Activated CD8-positive, alpha-beta memory T cell treated with anti-CD3 and anti-CD28 coated beads, Interleukin-2, amount 50 U/mL, for 1 hour (primary cell): ENCODE results near the gene ASF1B.
"Not testable (repeated sequence)": the region's sequence is repeated elsewhere in the genome, so short reads cannot be mapped to it uniquely, and the experiment has no call there.

Source experiments
- DNase-seq: peaks from one replicate; pipeline ENCODE4 v3.0.0-alpha.2; 2020; ENCODE audit errors: extremely low read depth

ASF1B gene

DNA sequence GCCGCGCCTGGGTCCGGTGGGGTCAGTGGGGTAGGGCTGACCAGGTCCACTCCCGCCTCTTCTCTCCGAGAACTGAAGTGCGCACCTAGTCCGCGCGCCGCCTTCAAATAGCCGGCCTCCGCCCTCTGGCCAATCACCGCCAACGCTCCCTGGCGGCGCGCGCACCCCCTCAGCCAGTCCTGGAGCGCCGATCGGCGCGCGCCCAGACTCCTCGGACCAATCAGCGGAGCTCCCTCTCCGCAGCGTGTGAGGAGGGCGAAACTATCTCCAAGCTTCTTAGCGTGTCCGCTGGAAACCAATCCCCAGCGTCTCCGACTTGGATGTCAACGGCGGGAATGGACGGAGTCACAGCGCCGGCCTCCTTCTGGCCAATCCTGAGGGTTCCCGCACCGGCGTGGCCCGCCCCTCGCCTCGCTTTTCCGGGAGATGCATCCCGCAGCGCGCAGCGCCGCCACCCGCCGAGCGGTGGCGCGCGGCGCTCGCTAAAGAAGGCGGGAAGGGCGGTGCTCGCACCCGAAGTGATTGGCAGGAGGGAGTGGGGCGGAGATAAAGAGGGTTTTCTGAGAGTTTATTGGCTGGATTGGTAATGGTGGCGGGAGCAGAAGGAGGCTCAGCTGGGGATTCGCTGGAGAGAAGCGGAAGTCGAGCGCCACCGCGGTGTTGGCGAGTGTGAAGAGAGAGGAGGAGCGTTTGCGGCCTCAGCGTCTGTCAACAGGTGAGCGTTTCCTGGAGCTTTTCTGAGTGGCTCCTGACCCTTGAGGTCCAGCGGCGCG lies at the start of gene ASF1B:
Gene ASF1B (minus strand): TSS at position 81 of the 773 bp plus-strand sequence. CDS start 133 bp downstream, outside the sequence.
- DNase-seq: peak; percentile 95

DNA sequence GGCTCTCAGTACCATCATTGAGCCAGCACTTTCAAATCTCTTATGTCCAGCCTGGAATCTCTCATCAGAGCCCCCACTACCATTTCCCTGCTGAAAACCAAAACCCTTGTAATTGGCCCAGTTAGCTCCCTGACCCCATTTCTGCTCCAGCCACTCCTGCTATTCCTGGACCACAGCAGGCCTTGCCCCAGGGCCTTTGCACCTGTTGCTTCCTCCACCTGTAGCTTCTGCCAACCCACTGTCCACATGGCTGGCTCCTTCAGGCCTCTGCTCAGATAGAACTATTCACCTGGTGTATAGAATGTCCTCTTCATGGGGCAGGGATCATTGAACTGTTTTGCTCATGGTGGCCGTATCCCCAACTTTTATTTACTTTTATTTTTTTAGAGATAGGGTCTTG lies 49.3 kb upstream of the ASF1B start:
- not testable (repeated sequence) for DNase-seq

DNA sequence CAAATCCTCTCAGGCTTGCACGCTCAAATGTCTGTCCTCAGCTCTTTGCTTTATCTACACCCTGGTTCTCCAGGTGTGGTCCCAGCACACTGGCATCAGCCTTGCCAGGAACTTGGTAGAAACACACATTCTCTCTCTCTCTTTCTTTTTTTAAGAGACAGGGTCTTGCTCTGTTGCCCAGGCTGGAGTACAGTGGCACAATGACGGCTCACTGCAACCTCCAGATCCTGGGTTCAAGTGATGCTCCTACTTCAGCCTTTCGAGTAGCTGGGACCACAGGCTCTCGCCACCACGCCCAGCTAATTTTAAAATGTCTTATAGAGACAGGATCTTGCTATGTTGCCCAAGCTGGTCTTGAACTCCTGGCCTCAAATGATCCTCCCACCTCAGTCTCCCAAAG lies 48.8 kb upstream of the ASF1B start:
- no peak for DNase-seq

DNA sequence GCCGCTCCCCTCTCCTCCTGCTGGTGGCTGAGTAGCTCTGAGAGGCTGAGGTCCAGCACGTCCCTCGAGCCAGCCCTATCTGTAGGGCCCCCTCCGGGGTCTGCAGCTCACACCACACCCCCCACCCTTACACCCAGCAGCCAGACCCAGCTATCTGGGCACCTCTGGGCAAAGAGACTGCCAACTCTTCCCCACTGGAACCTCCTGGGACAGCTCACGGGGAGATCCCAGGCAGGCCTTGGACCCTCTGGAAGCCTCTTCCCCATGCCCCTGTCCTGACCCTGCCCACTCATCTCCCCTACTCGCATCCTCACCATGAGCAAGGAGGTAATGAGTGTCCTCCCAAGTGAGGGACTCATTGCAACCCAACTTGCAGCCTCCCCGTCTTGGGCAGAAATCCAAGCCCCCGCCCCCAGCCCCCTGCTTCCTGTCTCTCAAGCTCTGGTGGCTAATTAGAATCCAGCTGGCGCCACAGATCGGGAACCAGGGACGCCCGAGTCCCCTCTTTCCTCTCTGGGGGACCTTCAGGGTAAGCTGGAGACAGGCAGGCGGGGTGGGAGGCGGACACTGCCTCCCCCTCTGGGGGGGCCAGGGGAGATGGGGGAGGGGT lies 47.5 kb upstream of the ASF1B start:
- DNase-seq: no peak

DNA sequence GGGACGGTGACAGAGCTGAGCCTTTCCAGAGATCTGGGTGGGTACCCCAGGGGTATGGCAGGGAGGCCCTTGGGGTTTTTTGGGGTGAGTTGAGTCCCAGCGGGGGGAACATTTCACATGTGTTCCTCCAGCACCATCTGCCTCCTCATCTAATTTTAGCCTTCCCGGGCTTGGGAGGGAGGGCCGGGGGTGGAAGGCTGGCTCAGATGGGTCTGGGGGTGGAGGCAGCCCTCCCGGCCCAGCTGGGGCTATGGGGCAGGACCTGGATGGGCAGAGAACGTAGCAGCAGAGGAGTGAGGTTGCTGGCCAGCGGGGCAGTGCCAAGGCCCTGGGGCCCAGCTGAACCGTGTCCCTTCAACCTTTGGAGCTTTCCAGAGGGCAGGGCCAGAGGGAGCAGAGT lies 46.1 kb upstream of the ASF1B start:
- DNase-seq: no peak

DNA sequence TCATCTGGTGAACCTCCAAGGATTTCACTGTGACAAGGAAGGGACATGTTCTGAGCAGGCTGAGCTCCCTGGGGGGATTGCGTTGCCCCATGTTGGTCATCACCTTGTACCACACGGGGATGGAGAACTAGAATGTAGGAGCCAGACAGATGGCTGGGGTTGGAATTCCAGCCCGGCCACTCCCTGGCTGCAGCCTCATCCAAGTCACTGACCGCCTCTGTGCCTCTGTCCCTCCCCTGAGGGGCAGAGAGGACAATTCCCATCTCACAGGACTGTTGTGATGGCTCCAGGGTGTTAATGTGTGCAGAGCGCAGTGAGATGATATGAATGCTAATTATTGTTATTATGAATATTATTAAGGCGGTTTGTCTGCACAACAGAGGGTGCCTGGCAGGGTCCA lies 45.5 kb upstream of the ASF1B start:
- DNase-seq: no peak

DNA sequence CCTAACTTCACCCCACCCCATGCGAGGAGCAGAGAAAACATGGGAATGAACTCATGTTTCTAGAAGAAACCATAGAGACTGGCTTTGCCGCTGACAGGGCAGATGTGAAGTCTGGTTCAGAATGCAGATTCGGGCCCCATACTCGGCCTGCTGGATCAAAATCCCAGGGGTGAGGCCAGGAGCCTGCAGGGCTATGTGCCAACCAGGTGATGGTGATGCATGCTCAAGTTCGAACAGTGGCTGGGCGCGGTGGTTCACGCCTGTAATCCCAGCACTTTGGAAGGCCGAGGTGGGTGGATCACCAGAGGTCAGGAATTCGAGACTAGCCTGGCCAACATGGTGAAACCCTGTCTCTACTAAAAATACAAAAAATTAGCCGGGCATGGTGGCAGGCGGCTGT lies 44.8 kb upstream of the ASF1B start:
- DNase-seq: not testable (repeated sequence)

DNA sequence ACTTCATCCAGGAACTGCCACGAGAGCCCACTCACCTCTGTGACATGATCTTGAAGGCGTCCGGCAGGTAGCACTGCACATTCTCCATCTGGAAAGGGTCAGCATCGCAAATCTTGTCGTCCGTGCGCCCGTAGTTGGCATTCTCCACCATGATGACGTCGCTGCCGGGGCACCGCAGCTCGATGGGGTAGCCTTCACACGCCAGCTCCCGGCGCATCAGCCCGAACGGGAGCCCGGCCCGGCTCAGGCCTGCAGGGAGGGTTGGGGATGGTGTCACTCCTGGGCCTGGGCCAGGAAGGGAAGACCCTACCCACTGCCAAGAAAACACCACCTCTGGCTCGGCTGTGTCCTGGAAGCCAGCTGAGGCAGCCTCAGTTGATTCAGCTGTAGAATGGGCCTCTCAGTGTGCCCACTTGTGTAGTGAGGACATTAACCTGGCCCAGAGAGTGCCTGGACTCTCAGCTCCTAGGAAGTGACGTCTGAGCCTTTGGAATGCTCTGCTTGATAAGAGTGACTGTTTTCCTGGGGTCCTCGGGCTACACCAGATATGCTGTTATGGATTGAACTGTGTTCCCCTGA lies 41.2 kb upstream of the ASF1B start:
- no peak for DNase-seq

DNA sequence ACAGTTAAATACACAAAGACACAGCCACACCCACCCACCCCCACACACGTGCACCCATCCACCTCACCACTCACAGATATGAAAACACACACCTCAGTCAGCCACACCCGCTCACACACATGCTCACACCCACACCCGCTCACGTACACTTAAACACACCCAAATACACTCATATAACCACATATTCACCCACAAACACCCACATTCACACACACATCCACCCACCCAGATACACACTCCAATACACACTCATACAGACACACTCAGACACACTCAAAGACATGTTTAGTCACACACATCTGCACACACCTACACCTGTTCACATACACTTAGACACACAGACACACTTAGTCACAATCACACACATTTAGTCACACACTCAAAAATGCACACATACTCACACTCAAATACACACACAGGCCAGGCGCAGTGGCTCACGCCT lies 39.0 kb upstream of the ASF1B start:
- no peak for DNase-seq

DNA sequence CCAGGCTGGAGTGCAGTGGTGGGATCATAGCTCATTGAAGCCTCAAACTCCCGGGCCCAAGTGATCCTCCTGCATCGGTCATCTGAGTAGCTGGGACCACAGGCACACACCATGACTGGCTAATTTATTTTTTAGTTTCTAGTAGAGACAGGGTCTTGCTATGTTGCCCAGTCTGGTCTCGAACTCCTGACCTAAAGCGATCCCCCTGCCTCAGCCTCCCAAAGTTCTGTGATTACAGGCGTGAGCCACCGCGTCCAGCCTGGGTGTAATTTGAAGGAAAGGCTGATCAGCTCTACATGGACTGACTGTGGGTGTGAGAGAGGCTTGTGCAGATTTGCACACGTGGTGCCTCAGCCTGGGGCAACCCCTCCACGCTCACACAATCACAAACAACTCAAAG lies 38.5 kb upstream of the ASF1B start:
- no peak for DNase-seq

DNA sequence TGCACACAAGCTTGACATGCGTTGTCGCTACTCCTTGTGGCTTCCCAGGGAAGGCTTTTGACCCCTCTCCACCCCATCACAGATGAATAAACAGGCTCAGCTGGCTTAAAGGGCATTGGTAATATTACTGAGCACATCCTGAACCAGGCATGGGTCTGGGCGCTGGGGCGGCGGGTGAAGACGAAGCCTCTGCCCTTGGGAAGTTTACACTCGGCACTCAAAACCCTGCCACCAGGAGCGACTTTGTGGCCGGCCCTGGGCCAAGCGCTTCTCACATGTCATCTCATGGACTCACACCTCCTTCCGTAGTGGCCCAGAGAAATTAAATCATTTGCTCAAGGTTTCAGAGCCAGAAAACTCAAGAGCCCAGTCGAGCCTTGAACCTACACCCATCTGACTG lies 32.6 kb upstream of the ASF1B start:
- no peak for DNase-seq

DNA sequence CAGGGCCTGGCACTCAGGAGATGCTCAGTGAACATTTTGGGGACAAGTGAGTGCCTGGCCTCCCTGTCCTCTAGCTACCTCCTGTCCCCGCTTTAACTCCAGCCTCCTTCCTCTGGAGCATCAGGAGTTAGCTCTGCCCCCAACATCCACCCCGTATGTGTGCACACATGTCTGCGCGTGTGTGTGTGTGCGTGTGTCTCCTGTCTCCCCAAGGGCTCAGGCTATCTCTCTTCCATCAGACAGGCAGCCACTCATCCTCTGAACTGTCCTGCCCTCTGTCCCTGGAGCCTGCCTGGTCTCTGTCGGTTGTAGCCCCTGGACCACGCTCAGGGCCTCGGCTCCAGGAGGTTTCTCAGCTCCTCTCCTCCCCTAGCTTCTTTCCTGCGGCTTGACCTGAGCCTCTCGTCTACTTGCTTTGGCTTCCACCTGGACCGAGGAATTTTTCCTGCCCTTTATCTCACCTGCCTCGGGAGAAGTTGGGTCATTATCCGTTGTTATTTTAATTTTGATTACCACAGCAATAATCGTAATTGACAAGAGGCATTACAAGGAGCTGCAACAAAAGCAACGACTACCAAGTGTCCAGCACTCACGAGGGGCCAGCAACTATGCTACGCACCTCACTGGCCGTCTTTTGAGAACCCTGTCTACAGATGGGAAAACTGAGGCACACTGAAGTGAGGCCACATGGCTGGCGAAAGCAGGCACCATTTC lies 32.0 kb upstream of the ASF1B start:
- no peak for DNase-seq

DNA sequence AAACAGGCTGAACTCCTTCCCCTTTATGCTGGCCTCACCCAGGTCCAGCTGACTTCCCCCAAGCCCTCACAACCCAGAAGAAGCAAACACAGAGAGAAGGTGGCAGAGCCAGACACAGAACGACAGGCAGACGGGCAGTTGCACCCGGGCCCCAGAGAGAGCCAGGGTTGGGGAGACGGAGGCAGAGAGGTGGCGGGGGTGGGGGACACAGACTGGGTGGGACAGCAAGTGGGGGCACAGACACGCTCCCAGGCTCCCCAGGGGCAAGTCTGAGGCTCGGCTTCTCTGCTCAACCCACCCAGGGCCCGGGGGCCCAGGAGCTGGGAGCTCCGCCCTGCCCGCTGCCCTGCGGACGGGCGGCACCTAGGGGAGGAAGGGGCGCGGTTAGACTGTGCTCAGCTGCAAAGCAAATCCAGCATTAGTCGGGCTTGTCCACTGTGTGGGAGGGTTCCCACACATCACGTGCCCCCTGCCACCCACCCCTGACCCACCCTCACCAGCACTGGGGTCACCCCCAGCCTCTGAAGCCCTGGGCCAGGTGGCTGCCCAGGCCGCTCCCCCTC lies 31.3 kb upstream of the ASF1B start:
- no peak for DNase-seq

DNA sequence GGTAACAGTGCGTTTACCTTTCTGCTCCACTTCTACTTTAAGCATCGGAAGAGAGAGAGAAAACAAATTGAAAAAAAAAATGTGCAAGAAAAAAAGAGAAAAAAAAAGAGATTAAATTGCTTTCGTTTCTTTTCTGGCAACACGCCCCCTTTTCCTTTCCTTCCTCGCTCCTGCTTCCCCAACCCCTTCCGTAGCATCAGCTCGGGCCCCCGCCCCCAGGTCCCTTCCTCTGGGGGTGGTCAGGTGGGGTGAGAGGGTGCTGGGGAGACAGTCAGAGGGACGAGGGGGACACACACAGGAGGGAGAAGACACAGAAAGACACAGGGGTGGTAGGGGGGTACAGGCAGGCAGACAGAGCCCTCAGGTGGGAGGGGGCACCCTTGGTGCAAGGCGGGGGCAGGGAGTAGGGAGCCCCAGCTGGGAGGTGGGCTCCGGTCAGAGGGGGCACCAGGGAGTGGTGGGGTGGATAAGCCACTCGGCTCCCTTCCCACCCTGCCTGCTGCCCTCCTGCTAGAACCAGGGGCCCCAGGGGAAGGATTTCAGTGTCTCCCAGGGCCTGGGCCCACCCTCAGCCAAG lies 30.7 kb upstream of the ASF1B start:
- DNase-seq: no peak

DNA sequence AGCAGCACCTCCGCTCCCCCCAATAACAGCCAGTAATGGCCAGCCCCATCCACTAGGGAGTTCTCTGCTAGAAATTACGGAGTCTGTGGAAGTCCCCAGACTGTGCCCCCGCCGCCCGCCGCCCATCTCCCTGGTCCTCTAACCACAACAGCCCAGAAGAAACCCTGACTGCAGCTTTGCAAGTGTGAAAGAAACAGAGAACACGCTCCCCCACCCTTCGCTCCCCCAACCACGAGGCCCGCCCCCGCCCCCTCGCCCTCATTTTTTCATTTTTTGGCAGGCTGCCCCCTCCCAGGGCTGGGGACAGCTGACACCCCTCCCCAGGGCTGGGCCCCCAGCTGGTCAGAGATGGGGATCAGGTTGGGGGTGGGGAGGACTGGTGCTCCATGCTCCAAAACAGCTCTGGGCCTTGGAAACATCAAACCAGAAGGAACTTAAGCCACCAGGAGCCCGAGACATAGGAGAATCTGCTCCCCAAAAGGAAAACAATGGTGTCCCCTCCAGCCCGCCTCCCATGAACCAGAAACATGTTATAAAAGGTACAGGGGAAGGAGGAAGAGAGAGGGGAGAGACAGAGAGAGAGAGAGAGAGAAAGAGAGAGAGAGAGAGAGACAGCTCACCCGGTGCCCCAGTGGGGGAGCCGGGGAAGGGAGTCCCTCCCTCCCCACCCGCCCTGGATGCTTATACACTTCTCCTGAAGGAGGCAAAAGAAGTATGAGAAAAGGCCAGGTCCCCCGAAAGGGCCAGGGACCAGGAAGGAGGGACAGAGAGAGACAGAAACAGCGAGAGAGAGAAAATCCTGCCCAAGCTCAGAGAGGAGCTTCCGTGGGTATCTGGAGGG lies 29.8 kb upstream of the ASF1B start:
- no peak for DNase-seq

DNA sequence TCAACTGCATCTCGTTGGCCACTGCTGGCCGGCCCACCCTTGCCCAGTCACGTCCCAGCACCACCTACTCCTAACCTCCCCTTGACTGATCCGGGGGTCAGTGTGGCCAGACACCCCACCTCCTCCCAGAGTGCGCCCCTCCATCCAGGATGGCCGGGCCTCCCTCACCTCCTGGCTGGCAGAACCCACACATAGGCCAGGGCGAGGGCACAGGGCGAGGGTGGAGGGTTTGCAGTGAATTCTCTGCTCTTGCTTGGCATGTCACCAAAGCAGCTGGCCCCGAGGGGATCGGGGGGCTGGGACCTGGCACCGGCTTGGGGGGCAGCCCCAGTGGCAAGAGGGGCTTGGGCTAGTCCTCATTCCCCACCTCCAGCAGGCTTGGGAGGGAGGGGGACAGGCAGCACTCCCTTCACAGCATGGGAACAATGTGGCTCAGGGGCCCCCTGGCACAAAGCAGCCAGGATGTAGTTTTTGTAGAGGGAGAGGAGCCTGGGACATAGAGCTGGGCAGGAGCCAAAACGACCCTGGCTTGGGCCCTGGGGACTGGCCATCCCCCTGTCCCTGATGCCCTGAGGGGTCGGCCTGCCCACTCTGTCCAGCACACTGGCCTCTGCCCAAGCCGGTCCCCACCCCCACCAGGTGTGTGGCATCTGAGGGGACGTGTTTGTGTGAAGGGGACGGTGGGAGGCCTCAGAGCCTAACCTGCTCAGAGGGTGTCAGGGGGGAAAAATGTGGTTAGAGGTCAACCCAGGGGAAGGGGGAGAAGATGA lies 28.5 kb upstream of the ASF1B start:
- no peak for DNase-seq

DNA sequence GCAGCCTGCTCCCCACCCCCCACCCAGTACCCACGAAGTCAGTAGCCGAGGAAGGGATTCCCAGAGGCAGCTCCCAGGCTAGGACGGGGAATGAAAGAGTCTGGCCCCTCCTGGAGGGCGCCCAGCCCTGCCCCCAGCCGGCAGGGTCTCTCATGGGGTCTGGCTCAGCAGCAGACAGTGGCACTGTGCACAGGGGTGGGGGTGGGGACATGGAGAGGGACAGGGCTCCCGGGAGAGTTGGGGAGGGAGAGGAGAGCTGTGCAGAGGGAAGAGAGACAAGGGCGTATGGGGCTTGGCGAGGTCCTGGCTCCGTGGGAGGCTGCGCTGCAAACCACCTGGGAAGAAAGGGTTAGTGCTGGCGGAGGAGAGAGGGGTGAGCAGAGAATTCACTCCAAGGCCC lies 27.7 kb upstream of the ASF1B start:
- DNase-seq: no peak

DNA sequence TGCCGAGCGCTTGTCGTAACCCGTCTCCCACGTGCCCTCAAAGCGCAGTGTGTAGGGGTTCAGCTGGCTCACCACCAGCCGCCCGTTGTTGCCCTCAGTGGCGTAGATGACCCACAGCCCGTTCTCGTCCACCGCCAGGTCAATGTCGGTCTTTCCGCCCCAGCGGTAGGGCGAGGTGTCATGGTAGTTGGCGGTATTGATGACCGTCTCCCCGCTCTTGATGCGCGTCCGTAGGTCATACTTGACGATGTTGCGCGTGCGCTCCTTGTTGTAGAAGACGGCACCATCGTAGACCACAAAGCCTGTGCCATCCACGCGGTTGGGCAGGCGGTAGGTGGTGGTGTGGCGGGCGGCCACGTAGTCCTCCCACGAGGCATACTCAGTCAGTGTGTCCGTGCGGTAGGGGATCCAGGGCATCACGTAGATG lies 26.5 kb upstream of the ASF1B start:
- no peak for DNase-seq

DNA sequence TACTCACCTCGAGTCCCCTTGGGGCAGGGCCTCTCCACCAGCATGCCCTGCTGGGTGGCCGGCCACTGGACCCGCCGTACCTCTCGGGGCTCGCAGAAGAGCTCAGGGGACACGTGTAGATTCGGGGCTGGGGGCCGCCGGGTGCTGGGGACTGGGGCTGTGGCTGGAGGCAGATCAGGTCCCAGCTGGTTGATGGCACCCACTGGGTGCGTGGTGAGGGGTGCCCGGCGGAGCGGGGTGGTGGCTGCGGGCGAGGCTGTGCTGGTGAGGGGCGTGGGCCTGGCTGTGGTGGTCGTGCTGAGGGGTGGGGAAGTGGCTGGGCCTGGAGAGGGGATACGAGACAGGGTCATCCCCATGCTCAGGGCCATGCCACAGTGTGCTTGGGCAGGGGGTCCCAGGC lies 24.9 kb upstream of the ASF1B start:
- DNase-seq: no peak

DNA sequence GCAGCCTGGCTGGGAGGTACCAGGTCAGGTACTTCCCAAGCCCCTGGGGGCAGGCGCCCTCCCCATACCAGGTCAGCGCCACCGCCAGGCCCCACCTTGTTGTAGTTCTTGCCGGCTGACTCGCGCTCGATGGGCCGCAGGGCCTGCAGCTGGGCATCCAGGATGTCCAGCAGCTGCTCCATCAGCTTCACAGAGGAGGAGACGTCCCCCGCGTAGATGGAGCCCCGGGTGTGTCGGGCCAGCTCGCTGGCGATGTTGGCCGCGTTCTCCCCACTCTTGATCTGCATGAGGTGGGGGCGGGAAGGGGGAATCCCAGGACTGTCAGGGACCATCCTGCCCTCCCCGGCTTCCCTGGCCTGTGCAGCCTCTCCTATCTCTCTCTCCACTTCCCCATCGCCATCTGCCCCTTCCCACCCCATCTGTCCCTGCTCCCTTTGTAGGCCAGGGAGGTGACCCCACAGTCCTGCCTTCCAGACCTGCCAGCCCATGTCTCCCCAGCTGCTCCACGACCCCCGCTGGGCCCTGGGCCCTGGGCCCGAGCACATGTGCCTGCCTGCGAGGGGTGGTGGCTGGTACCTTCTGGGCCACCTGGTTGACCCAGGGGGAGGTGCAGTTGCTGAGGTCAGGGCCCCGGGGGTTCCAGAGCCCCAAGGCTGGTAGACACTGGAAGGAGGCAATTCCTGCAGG lies 23.8 kb upstream of the ASF1B start:
- no peak for DNase-seq
